IPS-18a (cell line): ENCODE measurements around the gene APLP2.
"Not testable (repeated sequence)": the region's sequence is repeated elsewhere in the genome, so short reads cannot be mapped to it uniquely, and the experiment has no call there.

ENCODE experiments used
- H3K27ac ChIP-seq: one replicate; pipeline ENCODE4 v1.5.1; 2013; ENCODE audit warnings: low read length
- H3K27me3 ChIP-seq: one replicate; pipeline ENCODE4 v1.6.1; 2013; ENCODE audit warnings: mild to moderate bottlenecking, low read length; ENCODE audit not compliant: control insufficient read depth, insufficient read depth
- H3K36me3 ChIP-seq: one replicate; pipeline ENCODE4 v1.6.1; 2013; ENCODE audit warnings: low read depth, low read length; ENCODE audit not compliant: control insufficient read depth
- H3K4me1 ChIP-seq: one replicate; pipeline ENCODE4 v1.6.1; 2013; ENCODE audit warnings: low read depth, low read length; ENCODE audit not compliant: control insufficient read depth
- H3K4me3 ChIP-seq: one replicate; pipeline ENCODE4 v1.5.1; 2013; ENCODE audit warnings: low read length
- H3K9ac ChIP-seq: one replicate; pipeline ENCODE4 v1.6.1; 2013; ENCODE audit warnings: mild to moderate bottlenecking, low read length, moderate library complexity
- H3K9me3 ChIP-seq: one replicate; pipeline ENCODE4 v1.6.1; 2013; ENCODE audit warnings: low read depth, low read length; ENCODE audit not compliant: control insufficient read depth

The APLP2 gene

DNA sequence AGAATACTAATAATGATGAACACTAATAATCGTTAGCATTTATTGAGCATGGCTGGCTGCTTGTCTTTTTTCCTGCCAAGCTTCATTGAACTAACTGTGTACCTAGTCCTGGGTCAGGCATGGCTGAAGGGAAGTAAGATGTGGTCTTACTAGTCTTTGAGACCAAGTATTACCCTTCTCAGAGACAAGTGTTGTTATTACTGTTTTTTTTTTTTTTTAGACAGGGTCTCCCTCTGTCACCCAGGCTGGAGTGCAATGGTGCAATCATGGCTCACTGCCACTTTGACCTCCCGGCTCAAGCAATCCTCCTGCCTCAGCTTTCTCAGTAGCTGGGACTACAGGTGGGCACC, 94.5 kb downstream of the APLP2 start:
- Histone ChIP-seq H3K27me3 (peaks cover 38% of the 10 kb centered on the region), H3K4me3 (no peak overlapping the region), H3K9ac (no peak overlapping the region), H3K4me1 (peaks cover 7% of the 10 kb centered on the region), H3K9me3 (no peaks in the 10 kb centered on the region), H3K36me3 (no peaks in the 10 kb centered on the region), H3K27ac (no peak overlapping the region)

DNA sequence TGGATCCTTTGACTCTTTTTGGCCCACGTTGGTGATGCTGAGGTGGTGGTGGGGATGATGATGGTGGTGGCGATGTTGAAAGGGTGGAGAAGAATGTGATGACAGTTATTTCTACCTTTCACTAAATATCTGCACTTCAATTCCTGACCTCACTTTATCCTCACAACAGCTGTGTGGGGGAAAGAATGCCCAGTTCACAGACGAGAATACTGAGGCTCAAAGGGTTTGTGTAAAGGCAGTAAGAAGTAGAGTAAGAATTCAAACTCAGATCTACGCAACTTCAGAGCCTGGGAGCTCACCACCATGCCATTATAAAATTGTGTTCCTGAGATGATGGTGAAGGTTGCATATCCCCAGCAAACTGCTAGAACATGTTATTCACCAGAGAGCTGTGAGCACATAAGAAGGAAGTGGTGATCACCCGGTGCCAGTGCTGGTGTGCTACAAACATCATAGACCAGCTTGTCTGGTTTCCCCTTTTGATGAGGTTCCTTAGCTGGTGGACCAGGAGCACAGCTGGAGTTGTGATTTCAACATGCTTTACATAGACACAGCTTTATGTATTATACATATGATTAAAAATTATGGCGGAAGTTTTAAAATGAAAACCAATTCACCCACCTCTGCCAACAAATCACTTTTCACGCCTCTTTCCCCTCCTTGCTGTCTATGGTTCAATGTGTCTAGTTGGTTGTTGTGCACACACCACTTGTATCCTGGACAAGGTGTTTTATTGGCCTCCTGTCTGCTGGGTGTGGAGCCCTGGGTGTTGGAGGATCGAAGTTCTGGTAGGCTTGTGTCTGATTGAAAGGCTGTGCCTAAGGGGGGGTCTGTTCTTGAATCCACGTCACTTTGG, 96.1 kb downstream of the APLP2 start:
- H3K9me3 ChIP-seq = no peaks in the 10 kb centered on the region
- H3K4me1 ChIP-seq = peaks cover 6% of the 10 kb centered on the region
- H3K9ac ChIP-seq = no peak overlapping the region
- no peaks in the 10 kb centered on the region for H3K36me3 ChIP-seq
- no peak overlapping the region for H3K4me3 ChIP-seq
- no peak overlapping the region for H3K27ac ChIP-seq
- peaks cover 39% of the 10 kb centered on the region for H3K27me3 ChIP-seq

DNA sequence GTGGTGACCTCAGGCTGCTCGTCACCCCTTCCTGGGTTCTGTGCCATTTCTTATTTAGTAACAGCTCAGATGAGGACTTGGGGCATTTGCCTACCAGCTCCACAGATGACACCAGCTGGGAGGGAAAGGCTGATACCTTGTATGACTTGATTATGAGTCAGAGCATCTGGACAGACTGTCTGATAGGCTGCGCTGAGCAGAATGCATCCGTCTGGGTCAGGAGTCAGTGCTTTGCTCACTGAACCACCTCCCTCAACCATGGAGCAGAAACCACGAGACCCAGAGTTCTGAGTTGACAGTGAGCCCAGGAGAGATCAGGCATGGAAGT, 96.7 kb downstream of the APLP2 start:
- Histone ChIP-seq H3K4me3 (no peak overlapping the region), H3K4me1 (peaks cover 5% of the 10 kb centered on the region), H3K27me3 (peaks cover 39% of the 10 kb centered on the region), H3K9me3 (no peaks in the 10 kb centered on the region), H3K36me3 (no peaks in the 10 kb centered on the region), H3K27ac (no peak overlapping the region), H3K9ac (no peak overlapping the region)

DNA sequence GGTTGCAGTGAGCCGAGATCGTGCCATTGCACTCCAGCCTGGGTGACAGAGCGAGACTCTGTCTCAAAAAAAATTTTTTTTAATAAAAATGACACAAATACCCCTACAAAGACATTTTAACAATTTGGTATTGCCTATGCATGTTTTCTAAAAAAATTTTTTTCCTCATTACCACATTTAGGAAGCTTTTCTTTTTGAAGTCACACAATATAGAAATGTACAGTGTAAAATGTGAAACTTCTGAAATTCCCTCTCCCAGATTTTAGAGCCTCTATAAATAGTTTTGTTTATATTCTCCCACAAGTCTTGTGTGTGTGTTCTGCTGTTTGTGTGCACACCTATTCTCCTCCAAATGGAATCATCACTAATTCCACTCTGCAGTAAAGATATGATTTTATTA, 97.5 kb downstream of the APLP2 start:
- Histone ChIP-seq H3K9me3 (no peaks in the 10 kb centered on the region), H3K27me3 (peaks cover 37% of the 10 kb centered on the region), H3K36me3 (no peaks in the 10 kb centered on the region), H3K4me1 (no peaks in the 10 kb centered on the region), H3K27ac (no peak overlapping the region), H3K9ac (no peak overlapping the region), H3K4me3 (no peak overlapping the region)

DNA sequence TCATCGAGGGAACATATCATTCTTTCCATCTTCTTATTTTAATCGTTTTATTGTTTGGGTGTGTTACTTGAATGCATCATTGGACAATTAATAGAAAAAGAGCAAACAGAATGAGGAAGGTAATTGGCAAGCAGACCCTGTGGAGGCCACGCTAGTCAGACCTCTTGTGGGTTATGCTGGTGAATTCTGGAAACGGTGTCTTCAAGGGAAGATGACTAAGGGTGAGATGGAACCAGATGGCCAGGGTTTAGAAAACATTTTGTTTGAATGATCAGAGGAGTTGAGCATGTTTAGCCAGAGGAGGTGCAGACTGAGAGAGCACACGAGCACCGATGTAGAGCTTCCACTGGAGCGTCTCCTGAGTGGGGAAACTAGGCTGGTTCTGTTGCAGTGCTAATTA, 98.4 kb downstream of the APLP2 start:
- no peak overlapping the region for H3K27ac ChIP-seq
- H3K9ac ChIP-seq = no peak overlapping the region
- no peaks in the 10 kb centered on the region for H3K4me1 ChIP-seq
- H3K4me3 ChIP-seq = no peak overlapping the region
- H3K27me3 ChIP-seq = peaks cover 35% of the 10 kb centered on the region
- no peaks in the 10 kb centered on the region for H3K36me3 ChIP-seq
- no peaks in the 10 kb centered on the region for H3K9me3 ChIP-seq

DNA sequence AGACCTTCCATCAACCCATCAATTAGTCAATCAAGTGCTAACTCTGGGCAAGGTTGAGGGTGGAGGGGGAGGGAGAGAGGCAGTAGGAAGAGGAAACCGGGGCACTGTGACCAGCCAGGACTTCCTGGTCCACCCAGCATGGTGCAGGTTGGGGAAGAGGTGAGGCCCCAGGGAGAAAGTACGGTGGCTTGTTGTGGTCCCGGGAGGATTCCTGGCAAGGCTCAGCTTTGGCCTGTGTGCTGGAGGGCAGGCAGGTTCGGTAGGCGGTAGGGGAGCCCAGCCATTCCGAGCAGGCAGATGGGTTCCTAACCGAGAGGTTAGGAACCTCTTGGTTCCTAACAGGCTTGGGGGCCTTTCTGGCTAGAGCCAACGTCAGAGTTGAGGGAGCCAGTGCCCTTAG, 100.7 kb downstream of the APLP2 start:
- no peaks in the 10 kb centered on the region for H3K4me1 ChIP-seq
- no peak overlapping the region for H3K4me3 ChIP-seq

DNA sequence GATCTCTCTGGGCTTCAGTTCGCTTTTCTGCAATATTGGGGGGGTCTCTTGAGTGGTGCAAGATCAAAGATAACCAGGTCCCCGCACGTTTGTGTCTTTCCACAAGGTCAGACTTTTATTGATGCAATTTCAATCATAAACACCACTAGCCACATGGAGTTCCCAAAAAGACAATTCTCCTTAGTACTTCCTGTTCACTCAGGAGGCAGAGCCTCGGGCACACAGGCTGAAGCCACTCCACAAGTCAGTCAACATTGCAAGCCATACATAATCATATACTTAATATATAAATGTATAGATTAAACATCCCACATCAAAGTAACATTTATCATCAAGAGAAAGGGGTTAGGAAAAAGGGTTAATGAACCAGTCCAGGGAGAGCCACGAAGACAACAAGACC, 101.8 kb downstream of the APLP2 start:
- Histone ChIP-seq H3K4me1 (no peaks in the 10 kb centered on the region), H3K27me3 (peaks cover 35% of the 10 kb centered on the region), H3K9ac (no peak overlapping the region), H3K9me3 (no peaks in the 10 kb centered on the region), H3K36me3 (no peaks in the 10 kb centered on the region), H3K4me3 (no peak overlapping the region), H3K27ac (no peak overlapping the region)

More for the DNA sequence above, 100.7 kb downstream of the APLP2 start:
- Histone ChIP-seq H3K27ac (no peak overlapping the region), H3K9me3 (no peaks in the 10 kb centered on the region), H3K36me3 (no peaks in the 10 kb centered on the region), H3K9ac (no peak overlapping the region), H3K27me3 (peaks cover 35% of the 10 kb centered on the region)

DNA sequence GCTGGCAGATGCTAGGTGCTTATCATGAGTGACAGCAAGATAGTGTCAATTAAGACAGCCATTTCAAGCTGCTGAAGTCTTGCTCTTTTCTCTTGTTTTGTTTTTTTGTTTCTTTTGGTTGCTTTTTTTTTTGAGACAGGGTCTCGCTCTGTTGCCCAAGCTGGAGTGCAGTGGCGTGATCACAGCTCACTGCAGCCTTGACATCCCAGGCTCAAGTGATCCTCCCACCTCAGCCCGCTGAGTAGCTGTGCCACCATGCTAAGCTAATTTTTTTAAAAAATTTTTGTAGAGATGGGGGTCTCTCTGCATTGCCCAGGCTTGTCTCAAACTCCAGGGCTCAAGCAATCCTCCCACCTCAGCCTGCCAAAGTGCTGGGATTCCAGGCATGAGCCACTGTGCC, 102.3 kb downstream of the APLP2 start:
- peaks cover 35% of the 10 kb centered on the region for H3K27me3 ChIP-seq
- H3K4me1 ChIP-seq, H3K9ac ChIP-seq, H3K27ac ChIP-seq, H3K36me3 ChIP-seq, H3K9me3 ChIP-seq, H3K4me3 ChIP-seq: not testable (repeated sequence)

DNA sequence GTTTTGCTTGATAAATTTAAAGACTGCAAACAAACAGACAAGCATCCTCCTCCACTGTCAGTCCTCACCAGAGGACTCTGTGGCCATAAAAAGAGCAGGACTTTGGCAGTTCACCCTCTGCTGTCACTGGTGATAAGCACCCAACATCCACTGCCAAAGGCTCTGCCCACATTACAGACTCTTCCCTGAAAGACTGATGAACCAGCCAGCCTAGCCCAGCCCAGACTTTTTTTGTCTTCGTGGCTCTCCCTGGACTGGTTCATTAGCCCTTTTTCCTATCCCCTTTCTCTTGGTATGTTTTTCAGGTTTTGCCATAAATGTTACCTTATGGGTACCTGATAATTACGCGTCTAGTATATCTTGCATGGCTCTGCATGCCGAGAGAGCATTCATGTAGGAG, 104.9 kb downstream of the APLP2 start:
- peaks cover 23% of the 10 kb centered on the region for H3K27me3 ChIP-seq
- H3K9me3 ChIP-seq = no peaks in the 10 kb centered on the region
- no peak overlapping the region for H3K27ac ChIP-seq
- no peaks in the 10 kb centered on the region for H3K36me3 ChIP-seq
- H3K4me1 ChIP-seq = no peaks in the 10 kb centered on the region
- no peak overlapping the region for H3K4me3 ChIP-seq
- H3K9ac ChIP-seq = no peak overlapping the region

DNA sequence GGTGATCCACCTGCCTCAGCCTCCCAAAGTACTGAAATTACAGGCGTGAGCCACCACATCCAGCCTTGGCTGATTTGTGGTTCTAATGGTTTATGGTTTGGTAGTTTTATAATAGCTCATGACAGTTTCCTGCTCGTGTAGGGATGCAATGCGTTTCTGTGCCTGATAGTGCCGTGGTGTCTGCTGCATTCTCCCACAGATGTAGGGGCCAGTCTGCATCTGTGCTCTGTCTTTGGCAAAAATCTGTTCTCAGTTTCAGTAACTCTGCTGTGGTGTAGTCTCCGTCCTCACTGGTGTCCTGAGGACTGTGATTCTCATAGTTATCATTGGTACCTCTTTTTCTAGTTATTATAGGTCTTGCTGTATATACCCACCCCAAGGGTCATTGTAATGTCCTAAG, 106.2 kb downstream of the APLP2 start:
- Histone ChIP-seq H3K9ac (no peak overlapping the region), H3K9me3 (no peaks in the 10 kb centered on the region), H3K27me3 (peaks cover 11% of the 10 kb centered on the region), H3K36me3 (no peaks in the 10 kb centered on the region), H3K4me1 (no peaks in the 10 kb centered on the region), H3K4me3 (no peak overlapping the region), H3K27ac (no peak overlapping the region)

DNA sequence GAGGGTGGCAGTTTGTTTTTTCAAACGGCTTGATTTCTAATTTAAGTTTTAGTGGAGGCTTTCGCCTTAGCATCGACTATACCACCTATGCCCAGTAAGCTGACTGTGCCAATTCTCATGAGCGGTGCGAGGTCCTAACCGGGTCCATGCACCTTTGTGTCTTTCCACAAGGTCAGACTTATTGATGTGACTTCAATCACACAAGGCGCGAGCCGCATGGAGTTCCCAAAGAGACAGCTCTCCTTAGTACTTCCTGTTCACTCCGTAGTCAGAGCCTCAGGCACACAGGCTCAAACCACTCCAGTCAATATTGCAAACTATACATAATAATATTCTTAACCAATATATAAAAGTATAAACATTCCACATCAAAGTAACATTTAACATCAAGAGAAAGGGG, 108.1 kb downstream of the APLP2 start:
- no peaks in the 10 kb centered on the region for H3K9me3 ChIP-seq
- no peak overlapping the region for H3K27ac ChIP-seq
- H3K4me1 ChIP-seq = no peaks in the 10 kb centered on the region
- H3K4me3 ChIP-seq = no peak overlapping the region
- no peak overlapping the region for H3K9ac ChIP-seq
- H3K36me3 ChIP-seq = no peaks in the 10 kb centered on the region
- H3K27me3 ChIP-seq = no peaks in the 10 kb centered on the region
